ENCODE measurements around the gene FXYD7. TPM values are rescaled to one million over a fixed set of nuclear protein-coding genes. Genes with fewer than 3 reads are reported as not detected.
"Not testable (repeated sequence)": the region's sequence is repeated elsewhere in the genome, so short reads cannot be mapped to it uniquely, and the experiment has no call there.

Gene FXYD7
- total RNA-seq, 1 donor from 2014 or later, result 5.5 TPM

DNA sequence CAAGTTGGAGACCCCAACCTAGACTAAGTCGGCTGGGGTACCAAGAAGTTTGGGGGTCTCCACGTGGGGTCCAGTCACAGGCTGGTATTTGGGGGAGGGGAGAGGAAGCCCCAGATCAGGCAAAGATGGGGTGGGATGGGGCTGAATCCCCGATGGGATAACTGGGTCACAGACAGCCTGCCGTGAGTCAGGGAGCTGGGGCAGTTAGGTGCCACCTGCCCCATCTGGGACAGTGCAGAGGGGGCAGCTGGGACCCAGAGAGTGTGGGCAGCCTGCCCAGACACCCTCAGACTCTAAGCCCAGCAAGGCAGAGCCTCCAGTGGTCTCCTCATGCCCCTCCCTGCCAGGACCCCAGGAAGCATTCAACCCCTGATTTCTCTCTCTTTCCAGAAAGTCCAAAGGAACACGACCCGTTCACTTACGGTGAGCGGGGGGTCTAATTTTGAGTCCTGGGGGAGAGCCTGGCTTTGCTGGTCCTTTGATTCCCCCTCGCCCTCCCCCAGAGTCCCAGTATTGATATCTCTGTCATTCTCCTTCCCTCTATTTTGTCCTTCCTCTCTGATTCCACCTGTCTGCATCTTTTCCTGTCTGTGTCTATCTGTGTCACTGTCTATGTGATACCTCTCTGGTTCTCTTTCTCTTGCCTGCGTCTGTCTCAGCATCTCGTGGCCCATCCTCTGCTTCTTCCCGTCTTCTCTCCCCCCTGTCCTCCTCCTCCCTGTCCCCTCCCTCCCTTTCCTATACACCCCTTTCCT is 2.7 kb upstream of the FXYD7 start:
- no peak for DNase-seq (ENCODE audit: low spot score)
- intact Hi-C loops (cut with DNase I), result loop anchor here (5.0 to 10.0 kb wide), 3 partner anchors 73 to 574 kb away; partner anchors contain the start of genes KMT2B and USF2
- ATAC-seq, result no peak

DNA sequence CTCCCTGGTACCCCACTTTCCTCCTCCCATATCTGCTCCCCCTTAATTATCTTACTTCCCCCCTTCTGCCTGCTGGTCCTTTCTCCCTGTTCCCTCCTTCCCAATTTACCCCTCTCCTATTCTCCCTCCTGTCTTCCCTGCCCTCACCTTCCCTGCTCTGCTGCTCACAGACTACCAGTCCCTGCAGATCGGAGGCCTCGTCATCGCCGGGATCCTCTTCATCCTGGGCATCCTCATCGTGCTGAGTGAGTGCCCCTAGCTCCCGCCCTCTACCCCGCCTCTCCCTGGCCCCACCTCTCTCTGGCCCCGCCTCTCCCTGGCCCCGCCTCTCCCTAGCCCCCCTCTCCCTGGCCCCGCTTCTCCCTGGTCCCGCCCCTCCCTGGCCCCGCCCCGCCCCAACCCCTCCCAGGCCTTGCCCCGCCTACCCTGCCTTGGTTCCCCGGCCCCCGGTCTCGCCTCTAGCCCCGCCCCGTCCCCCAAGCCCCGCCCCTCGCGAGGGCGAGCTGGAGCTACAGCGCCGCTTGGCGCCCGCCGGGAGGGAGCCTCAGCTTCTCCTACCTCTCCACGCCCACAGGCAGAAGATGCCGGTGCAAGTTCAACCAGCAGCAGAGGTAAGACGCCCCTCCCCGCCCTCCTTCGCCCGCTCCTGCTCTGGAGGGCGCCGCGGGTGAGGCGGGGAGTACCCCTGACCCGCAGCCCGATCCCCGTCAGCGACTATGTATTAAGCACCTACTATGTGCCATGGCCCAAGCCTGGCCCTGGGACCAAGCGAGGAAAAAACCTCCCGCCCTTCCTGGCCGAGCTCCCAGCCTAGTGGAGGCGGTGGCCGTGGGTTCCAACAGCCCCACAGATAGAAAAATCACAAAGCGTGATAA is 1.9 kb upstream of the FXYD7 start:
- intact Hi-C loops (cut with DNase I), result loop anchor here (5.0 to 10.0 kb wide), 3 partner anchors 74 to 574 kb away; partner anchors contain the start of genes KMT2B and USF2
- DNase-seq (ENCODE audit: low spot score), result peak; percentile 98
- ATAC-seq, result peak; percentile 79

DNA sequence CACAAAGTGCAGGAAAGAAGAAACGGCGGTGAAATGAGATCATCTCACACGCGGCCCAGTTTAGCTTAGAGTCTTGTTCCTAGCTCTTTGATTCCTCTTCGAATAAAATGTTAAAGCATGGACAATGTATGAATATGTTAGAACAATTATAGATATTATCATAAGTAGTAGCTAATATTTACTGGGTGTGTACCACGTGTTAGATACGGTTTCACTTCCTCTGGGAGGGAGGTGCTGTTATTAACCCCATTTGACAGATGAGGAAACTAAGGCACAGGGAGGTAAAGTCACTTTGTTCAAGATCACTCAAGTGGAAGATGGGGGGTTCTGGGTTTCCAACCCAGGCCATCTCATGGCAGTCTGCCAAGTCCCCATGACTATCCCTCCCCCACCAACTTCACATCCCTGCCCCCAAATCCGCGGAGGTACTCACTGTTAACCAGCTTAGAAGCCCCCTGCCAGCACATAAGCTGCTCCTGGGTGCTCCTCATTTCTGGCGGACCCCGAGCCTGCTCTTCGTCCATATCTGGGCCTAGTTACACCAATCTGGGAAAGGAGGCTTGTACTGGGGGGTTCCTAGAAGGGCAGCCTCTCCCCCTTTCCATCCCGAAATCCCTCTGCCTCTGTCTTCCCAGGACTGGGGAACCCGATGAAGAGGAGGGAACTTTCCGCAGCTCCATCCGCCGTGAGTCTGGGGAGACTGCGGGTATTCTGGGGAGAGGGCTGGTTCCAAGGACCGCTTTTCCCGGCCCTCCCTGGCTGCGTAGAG is 1.0 kb upstream of the FXYD7 start:
- peak; percentile 76 for DNase-seq (ENCODE audit: low spot score)
- intact Hi-C loops (cut with DNase I), result loop anchor here (5.0 to 10.0 kb wide), 3 partner anchors 75 to 573 kb away; partner anchors contain the start of genes KMT2B and USF2
- ATAC-seq, result no peak

DNA sequence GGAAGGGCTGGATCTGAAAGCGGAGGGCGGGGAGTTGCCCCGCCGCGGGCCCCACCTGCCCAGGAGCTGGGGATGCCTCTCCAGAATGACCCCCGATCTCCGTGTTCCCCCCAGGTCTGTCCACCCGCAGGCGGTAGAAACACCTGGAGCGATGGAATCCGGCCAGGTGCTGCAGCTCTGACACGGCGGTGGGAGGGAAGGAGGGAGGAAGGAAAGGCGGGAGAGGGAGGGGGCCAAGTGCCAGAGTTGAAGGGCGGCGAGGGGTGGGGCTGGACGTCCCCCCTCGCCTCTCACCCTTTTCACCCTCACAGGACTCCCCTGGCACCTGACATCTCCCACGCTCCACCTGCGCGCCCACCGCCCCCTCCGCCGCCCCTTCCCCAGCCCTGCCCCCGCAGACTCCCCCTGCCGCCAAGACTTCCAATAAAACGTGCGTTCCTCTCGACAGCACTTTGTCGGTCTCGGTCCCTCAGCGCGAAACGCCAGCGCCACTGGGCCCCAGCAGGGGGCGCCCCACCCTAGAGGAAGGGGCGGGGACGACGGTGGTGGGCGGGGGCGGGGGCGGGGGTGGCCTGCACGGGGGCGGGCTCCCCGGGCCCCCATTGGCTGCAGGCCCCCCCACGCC is 337 bp upstream of the FXYD7 start:
- DNase-seq (ENCODE audit: low spot score) (peak; percentile 77), ATAC-seq (no peak)
- intact Hi-C loops (cut with DNase I), result loop anchor here (5.0 to 10.0 kb wide), 3 partner anchors 75 to 572 kb away; partner anchors contain the start of genes KMT2B and USF2

DNA sequence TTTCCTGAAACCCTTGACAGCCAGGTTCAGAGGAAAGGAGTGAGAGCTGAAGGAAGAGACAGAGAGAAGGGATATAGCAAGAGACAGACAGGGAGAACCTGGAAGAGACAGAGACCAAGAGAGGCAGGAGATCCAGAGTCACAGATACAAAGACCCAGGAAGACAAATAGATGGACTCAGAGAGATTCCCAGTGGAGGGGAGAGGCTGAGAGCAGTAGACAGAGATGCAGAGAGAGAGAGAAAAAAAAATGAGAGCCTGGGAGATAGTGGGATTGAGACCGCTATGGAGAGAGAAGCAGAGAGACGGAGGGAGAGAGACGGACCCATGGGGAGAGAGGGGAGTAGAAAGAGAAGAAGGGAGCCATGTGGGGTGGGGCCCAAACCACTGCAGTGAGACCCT is 763 bp downstream of the FXYD7 start:
- DNase-seq (ENCODE audit: low spot score) (no peak), ATAC-seq (no peak)
- intact Hi-C loops (cut with DNase I), result loop anchor here (5.0 to 10.0 kb wide), 3 partner anchors 77 to 571 kb away; partner anchors contain the start of genes KMT2B and USF2

DNA sequence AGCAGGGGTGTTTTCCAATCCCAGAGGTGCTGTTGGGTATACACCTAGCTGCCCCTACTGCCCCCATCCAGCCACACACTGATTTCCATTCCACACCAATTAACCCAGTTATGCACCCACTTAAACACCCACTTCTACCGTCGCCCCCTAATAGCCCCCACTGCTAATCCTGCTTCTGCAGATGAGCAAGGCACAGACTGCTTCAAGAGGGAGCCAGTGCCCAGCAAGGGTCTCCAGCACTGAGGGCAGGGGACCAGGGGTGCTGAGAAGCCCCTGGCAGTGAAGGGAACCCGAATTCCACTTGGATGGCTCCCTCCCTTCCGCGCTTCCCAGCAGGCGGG is 1.2 kb downstream of the FXYD7 start:
- DNase-seq (ENCODE audit: low spot score) (no peak), ATAC-seq (no peak)
- intact Hi-C loops (cut with DNase I), result loop anchor here (5.0 to 10.0 kb wide), 3 partner anchors 77 to 571 kb away; partner anchors contain the start of genes KMT2B and USF2

DNA sequence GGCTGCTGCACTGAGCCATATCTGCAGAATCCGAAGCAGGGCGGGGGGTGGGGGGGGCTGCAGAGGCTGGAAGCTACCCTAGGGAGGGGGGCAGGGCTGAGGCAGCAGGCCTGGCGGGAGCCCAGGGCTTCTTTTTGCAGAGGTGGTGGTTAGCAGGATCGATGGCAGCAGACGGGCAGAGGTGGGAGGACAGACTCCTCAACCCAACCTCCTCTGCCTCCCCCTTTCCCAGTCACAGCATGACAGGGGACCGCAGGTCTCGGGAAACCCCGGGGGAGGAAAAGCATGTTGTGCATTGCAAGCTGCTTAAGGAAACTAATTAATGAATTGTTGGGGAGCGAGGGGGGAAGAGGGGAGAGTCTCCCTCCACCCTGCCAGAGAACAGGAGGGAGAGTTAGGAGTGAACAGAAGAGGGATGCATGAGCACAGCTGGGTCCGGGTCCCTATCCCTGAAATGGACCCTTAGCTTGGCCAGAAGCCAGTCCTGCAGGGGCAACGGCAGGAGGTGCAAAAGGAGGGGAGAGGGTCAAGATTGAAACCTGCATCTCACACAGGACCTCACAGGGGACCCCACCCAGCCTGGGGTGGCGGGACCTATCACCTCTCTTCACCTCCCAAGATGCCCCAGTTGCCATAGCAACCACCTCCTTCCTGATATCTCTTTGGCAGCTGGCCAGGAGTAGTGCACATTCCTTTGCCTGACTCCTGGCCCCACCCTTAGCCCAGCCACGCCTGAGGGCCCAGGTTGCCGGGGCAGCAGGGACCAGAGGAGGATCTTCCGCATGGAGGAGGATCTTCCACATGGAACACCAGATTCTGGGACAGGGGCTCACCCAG is 1.8 kb downstream of the FXYD7 start:
- no peak for DNase-seq (ENCODE audit: low spot score)
- ATAC-seq, result no peak
- intact Hi-C loops (cut with DNase I), result loop anchor here (5.0 to 10.0 kb wide), 3 partner anchors 78 to 570 kb away; partner anchors contain the start of genes KMT2B and USF2

DNA sequence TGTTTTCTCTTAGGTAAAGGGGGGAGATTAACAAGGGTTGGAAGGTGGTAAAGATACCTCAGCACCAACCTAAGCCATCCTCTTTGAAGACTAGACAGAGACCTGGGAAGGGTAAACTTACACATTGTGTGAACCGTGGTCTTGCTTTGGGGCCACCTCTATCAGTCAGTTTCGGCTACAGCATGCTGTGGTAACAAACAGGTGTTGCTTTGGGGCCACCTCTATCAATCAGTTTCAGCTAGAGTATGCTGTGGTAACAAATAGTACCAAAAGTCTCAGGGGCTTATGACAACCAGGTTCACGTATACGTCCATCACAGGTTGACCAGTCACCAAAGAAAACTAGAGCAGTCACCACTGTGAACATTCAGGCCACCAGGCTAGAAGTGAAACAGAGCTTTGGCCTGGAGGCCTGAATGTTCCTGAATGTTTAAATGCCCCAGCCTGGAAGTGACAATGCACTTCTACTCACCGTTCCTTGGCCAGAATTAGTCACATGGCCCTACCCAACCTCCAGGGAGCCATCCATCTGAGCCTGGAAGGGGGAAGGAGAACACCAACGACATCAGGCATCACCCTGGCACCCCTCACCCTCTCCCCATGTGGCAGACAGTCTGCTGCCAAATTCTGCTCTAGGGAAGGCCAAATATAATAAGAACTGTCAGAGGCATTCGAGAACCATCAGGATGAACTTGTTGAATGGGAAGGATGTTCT is 3.8 kb downstream of the FXYD7 start:
- intact Hi-C loops (cut with DNase I), result loop anchor here (10.0 kb wide), 1 partner anchor 568 kb away; the partner anchor contains the start of gene KMT2B
- DNase-seq (ENCODE audit: low spot score), result no peak
- ATAC-seq, result no peak

DNA sequence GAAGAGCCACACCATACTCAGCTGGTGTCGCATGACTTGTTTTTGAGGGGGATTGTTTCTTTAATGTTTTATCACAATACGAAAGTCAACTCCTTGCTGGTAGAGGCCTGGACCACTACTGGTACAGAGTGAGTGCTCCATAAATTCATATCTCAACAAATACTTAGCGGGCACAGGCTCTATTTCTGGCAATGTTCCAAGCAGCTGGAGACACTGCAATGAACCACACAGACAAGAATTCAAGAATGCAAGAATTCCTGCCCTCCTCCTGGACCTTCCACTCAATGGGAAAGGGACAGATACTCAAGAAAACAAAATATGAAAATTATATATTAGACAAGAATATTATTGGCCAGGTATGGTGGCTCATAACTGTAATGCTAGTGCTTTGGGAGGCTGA is 6.4 kb downstream of the FXYD7 start:
- intact Hi-C loops (cut with DNase I), result loop anchor here (10.0 kb wide), 1 partner anchor 565 kb away; the partner anchor contains the start of gene KMT2B
- DNase-seq (ENCODE audit: low spot score), result no peak
- ATAC-seq, result no peak

DNA sequence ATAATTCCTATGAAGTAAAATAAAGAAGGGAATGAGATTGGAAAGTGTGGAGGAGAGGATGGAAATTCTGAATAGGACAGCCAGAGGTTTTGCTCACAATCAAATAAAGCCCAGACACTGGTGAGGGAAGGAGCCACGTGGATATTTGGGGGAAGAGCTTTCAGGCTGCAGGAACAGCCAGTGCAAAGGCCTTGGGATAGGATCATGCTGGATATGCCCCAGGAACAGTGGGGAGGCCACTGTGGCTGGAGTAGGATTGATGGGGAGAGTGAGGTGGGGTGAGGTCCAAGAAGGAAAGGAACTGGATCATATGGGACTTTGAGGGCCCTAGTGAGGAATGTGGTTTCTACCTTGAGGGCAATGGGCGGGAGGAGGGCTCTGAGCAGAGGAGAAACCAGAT is 7.4 kb downstream of the FXYD7 start:
- intact Hi-C loops (cut with DNase I), result no loop called here
- ATAC-seq, result no peak
- DNase-seq (ENCODE audit: low spot score), result no peak

DNA sequence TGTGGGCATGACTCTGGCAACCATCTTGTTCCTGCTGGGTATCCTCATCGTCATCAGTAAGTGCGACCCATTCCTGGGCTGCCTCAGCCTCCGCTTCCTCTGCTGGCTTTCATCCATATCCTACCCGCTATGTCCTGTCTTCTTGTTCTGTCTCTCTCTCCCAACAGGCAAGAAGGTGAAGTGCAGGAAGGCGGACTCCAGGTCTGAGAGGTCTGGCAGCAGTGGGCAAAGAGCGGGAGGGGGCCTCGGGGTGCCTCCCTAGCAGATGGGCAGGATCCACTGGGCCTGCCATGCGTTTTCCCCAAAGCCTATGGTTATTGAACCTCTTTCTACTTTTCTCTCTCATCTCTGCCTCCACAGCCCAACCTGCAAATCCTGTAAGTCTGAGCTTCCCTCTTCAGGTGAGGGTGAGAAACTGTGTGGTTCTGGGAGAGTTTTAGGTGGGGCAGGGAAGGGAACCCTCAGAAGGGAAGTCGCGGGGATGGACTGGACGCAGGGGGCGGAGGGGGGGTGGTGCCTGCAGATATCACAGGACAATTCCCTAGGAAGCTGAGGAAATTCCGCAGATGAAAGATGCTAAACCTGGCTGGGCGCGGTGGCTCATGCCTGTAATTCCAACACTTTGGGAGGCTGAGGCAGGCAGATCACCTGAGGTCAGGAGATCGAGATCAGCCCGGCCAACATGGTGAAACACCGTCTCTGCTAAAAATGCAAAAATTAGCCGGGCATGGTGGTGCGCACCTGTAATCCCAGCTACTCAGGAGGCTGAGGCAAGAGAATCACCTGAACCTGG is 8.4 kb downstream of the FXYD7 start:
- no peak for DNase-seq (ENCODE audit: low spot score)
- ATAC-seq, result no peak
- intact Hi-C loops (cut with DNase I), result no loop called here

DNA sequence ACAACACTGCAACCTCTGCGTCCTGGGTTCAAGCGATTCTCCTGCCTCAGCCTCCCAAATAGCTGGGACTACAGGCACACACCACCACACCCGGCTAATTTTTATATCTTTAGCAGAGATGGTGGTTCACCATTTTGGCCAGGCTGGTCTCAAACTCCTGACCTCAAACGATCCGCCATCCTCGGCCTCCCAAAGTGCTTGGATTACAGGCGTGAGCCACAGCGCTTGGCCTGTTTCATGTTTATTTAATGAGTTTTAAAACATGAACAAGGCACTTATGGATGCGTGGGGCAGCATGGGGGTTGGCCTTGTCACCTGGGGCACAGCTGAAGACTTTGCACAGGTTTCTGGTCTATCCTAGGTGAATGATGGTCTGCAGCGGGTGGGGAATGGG is 10.1 kb downstream of the FXYD7 start:
- intact Hi-C loops (cut with DNase I); ATAC-seq: not testable (repeated sequence)

DNA sequence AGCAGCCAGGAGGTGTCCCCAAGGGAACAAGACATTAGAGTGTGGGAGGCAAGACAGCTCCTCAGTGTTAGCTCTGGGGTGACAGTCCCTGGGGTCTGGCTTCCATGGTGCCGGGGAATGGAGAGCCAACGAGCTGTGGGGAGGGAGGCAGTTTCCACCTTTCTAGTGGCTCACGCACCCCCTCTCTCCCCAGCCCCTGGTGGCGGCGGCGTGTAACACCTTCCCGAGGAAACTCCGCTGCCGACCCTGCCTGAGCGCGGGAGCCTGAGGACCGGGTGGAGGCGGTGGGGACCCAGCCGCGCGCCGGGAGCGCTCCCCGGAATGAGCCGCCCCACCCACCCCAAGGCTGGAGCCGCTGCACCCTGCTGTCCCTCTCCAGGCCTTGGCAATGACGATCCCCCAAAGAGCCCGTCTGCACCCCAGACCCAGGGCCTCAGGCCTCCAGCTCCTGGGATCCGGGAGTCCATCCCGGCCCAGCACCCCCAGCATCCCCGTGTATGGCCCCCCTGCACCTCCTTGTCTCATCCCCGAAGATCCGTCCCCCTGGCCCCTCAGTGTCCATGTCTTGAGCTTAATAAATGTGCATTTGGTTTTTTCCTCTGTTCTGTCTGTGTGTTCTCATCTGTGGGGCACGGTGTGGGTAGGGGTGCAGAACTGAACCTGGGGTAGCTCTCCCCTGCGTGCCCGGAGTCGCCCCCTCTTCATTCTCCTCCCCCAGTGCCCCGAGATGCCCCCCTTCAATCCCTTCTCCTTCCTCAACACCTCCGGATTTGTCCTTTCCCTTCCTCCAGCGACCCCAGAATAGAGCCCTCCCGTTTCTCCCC is 10.9 kb downstream of the FXYD7 start:
- intact Hi-C loops (cut with DNase I), result no loop called here
- peak; percentile 29 for ATAC-seq
- no peak for DNase-seq (ENCODE audit: low spot score)

More for the DNA sequence above, 10.1 kb downstream of the FXYD7 start:
- DNase-seq (ENCODE audit: low spot score), result not testable (repeated sequence)

DNA sequence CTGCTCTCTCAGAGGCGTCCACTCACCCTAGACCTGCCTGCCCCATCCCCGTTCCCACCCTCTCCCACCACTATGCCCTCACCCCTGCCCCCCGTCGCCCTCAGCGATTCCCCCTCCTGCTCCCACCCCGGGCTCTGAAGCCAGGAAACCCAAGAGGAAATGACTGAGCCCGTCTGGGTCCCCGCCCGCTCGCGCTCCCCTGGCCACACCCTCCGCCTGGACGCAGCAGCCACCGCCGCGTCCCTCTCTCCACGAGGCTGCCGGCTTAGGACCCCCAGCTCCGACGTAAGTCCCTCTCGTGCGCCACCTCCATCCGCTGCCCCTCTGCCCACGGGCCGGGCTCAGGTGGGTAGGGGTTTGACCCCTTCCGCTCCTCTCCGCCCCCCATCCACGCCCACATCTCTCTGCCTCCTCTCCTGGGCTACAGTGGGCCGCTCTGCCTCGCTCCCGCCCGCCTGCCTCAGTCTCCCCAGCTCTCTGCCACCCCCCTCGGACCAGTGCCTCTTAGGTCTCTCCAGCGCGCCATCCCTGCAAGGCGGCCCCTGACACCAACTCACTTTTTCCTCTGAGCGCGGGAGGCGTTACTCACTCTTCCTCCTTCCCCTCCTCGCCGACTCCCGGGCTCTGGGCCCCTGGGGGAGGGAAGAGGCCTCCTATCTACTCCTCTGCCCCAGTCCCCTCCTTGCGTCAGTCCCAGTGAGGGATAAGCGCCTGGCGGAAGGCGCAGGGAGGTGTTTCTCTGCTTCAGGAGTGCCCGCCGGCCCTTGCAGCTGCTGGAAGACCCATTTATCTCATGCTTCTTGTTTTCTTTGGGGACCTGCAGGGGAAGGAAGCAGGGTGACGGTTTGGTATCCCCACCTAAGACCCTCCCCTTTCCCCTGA is 11.7 kb downstream of the FXYD7 start, which contains the start of gene FXYD5:
FXYD5 (plus strand) TSS at position 211 of the 882 bp plus-strand sequence. CDS start 816 bp downstream, outside the sequence.
- ATAC-seq (peak; percentile 84), DNase-seq (ENCODE audit: low spot score) (peak; percentile 77)
- intact Hi-C loops (cut with DNase I), result no loop called here

All from sciatic nerve (tissue), 2 donors.